EL (cell line): ENCODE data around the gene SYNGR4.
"Not testable (repeated sequence)": the region's sequence is repeated elsewhere in the genome, so short reads cannot be mapped to it uniquely, and the experiment has no call there.

Experiments
- DNase-seq: peaks from one replicate; pipeline ENCODE4 v3.0.0-alpha.2; 2016

Gene SYNGR4

DNA sequence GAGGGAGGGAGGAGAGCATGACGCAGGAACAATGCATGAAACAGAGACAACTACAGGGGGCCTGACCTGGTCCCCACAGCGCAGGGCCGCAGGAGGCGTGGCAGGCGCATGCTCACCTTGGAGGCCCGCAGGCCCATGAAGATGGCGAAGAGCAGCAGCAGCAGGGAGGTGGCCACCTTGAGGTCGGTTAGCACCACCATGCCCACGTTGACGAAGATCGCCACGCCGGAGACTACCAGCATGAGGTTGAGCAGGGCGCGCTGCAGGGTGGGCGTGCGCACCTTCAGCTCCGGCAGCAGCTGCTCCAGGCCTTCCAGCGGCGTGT lies 21.8 kb upstream of the SYNGR4 start:
- DNase-seq, result no peak

- DNase-seq, result peak; percentile 68
Observed at GRCh38 chr19:48342841-48343540, 21.2 kb upstream of the SYNGR4 start.

GRCh38 chr19:48344892-48345291 lies 19.3 kb upstream of the SYNGR4 start:
- DNase-seq, result no peak

GRCh38 chr19:48346191-48346590 lies 18.0 kb upstream of the SYNGR4 start:
- DNase-seq, result no peak

GRCh38 chr19:48348045-48348444 lies 16.1 kb upstream of the SYNGR4 start:
- no peak for DNase-seq

DNA sequence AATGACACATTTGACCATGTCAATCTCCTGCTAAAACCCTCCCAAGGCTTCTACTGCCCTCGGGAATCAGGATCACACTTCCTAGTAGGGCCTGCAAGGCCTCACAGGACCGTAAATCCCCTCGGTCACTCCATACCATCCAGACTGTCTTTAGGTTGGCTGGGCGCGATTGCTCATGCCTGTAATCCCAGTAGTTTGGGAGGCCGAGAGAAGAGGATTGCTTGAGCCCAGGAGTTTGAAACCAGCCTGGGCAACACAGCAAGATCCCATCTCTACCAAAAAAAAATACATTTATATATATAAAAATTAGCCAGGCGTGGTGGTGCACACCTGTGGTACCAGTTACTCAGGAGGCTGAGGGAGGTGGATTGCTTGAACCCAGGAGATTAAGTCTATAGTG lies 15.4 kb upstream of the SYNGR4 start:
- DNase-seq, result no peak

- no peak for DNase-seq
Observed at GRCh38 chr19:48350856-48351255, 13.3 kb upstream of the SYNGR4 start.

GRCh38 chr19:48351341-48351752 lies 12.8 kb upstream of the SYNGR4 start:
- peak; percentile 62 for DNase-seq

DNA sequence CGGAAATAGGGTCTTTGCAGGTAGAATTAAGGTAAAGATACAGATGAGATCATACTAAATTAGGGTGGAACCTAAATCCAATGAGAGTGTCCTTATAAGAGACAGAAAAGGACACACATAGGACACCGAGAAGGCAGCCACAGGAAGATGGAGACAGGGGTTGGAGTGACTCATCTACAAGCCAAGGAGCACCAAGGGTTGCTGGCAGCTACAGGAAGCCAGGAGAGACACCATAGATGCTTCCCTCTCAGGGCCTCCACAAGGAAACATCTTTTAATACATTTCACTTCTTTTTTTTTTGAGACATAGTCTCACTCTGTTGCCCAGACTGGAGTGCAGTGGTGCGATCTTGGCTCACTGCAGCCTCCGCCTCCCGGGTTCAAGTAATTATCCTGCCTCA lies 10.5 kb upstream of the SYNGR4 start:
- DNase-seq, result peak; percentile 50

DNA sequence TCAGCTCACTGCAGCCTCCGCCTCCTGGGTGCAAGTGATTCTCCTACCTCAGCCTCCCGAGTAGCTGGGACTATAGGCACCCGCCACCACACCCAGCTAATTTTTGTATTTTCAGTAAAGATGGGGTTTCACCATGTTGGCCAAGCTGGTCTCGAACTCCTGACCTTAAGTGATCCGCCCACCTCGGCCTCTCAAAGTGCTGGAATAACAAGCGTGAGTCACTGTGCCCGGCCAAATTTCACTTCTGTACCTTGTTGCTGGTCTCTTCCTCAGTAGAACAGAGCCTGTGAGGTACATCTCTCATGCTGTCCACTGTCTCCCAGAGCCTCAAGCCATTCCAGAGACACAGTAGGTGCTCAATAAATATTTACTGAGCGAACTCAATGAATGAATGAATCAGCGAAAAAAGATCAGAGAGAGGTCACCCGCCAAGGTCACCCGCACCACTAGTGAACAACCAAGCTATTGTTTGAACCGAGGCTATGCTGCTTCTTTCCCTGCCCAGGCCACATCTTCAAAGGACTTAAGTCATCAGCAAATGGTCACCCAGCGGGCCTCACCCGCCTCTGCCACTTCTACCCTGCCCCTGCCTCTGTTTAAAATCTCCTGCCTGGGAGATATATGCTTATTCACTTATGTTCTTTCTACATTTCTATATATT lies 9.7 kb upstream of the SYNGR4 start:
- DNase-seq, result no peak

- no peak for DNase-seq
Observed at GRCh38 chr19:48355365-48355954, 8.7 kb upstream of the SYNGR4 start.

- DNase-seq, result no peak
Observed at GRCh38 chr19:48359123-48359522, 5.0 kb upstream of the SYNGR4 start.

- DNase-seq, result no peak
Observed at GRCh38 chr19:48361912-48362311, 2.3 kb upstream of the SYNGR4 start.

DNA sequence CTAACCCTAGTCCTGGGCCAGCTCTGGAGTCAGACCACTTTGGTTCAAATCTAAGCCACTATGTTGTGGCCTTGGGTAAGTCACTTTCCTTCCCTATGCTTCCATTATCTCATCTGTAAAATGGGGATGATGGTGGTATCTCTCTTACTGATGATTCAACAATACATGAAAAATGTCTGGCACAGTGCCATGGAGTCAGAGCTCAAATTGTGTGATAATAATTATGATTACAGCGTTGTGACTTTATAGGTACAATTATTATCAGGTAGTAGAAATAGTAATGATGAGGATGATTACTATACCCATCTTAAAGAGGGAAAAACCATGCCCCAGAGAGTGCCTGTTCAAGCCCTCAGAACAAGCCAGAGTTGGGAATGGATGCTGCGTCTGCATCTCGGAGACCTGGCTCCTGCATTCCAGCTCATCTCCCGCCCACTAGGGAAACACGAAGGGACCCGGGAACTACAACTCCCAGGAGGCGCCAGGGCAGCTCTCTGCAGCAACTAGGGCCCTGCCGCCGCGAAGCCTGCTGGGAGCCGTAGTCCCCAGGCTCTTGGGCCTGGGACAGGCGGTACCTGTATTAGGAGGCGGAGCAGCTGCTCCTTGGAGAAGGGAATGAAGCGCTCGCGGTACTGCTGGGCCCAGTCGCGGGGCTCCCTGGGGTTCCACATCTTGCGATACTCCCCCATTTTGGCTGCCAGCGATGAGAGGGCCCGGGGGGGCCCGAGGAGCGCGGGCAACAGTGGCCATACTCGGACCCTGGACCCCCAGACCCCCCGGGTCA lies 1.3 kb upstream of the SYNGR4 start:
- peak; percentile 96 for DNase-seq

DNA sequence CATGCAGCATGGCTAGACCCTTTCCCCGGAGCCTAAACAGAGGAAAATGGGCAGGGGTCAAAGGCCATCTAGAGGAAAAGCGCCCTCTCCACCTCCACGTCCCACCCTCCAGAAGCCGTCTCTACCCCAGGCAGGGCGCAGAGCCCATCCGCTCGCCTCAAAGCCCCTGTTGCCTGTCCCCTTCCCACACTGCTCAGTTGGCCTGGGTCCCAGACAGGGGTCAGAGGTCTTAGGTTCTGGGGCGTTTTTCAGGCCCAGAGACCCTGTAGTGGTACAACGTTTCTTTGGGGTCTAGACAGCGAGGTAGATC lies 712 bp upstream of the SYNGR4 start:
- DNase-seq, result no peak

DNA sequence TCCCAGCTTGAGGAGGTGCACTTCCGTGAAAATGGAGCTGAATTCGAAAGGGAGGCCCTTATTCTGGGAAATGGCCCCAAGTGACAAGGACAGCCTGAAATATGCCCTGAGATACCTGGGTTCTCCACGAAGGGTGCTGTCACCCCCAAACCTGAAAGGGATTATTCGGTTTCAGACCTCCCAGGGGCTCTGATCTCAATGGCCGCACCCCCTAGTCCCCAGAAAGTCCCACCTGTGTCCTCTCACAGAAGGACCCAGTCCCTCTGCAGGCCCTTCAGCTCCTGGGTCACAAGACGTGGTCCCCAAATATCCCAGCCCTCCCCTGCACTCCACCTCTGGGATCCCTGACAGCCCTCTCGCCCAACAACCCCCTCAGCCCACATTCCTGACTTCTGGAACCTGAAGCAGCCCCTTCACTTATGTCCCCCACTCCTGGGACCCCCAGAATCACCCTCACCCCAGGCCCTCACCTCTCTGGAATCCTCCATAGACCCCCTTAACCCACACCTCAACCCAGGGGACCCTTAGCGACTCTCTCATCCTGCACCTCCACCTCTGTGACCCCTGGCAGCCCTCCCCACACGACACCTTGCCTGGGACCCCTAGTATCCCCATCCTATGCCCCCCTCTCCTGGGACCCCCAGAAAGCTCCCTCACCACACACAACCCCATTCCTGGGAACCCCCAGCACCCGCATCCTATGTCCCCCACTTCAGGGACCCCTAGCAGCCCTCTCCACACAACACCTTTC lies 606 bp downstream of the SYNGR4 start:
- no peak for DNase-seq

GRCh38 chr19:48365602-48366001 lies 1.4 kb downstream of the SYNGR4 start:
- no peak for DNase-seq

DNA sequence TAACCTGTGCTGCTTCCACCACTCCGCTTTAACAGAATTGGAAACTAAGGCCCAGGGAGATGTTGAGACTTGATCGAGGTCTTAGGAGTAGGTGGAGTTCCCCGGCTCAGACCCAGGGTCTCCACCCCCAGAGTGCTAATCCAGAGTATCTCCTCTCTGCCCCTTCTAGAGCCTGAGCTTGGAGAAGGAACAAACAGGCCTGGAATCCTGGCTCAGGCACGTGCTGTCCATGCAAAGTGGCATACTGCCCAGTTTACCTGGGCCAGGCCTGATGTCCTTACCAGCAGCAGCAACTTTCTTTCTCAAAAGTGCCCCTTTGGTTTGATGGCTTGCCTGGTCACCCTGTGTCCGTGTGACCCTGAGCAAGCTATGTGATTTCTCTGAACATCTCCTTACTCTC lies 3.7 kb downstream of the SYNGR4 start:
- no peak for DNase-seq

DNA sequence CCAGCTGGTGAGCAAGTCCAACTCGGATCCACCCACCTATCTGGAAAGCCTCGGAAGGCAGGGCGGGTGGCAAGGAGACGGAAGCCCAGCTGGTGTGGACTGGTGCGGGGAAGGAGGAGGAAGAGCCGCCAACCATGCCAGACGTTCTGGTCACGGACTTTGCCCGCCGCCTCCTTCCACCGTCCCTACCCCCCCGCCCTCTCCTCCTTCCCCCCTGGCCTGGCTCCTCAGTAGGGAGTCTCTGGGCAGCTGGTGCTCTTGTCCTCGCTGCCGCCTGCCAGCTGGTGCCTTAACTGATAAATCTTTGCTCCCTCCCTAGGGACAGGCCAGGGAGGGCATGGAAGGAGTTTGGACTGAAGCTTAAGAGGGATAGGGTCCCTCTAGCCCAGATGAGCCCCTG lies 4.8 kb downstream of the SYNGR4 start:
- DNase-seq, result no peak

DNA sequence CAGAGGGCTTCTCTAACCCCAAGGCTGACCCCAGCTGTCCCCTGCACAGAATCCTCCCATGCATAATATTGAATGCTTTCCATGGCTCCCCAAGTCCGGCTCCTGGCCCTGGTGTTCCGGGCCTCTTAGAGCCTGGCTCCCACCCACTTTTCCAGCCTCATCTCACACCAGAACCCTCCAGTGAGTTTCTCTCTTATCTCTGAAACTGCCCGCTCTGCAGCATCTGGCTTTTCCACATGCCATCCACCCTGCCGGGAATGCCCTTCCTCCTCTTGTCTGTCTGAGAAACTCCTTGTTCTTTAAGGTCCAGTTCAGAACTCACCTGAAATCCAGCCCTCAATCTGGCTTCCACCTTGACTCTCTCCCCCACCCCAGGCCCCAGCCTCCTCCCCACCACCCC lies 6.8 kb downstream of the SYNGR4 start:
- no peak for DNase-seq

- DNase-seq, result no peak
Observed at GRCh38 chr19:48371367-48371766, 7.2 kb downstream of the SYNGR4 start.

DNA sequence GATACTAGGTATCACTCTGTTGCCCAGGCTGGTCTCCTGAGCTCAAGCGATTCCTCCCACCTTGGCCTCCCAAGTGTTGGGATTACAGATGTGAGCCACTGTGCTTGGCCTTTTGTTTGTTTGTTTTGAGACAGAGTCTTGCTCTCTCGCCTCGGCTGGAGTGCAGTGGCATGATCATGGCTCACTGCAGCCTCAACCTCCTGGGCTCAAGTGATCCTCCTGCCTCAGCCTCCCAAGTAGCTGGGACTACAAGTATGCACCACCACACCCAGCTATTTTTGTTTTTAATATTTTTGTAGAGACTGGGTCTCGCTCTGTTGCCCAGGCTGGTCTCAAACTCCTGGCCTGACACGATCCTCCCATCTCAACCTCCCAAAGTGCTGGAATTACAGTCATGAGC lies 7.6 kb downstream of the SYNGR4 start:
- not testable (repeated sequence) for DNase-seq

GRCh38 chr19:48372904-48373303 lies 8.7 kb downstream of the SYNGR4 start:
- no peak for DNase-seq
